K562 (cell line): ENCODE results near the gene ZNF689.

Experiments used
- ERF ChIP-seq: fragments of 450-650 bp; formaldehyde crosslinking; IDR thresholded peaks from 2 replicates; pipeline ENCODE4 v1.4.0; 2020; ENCODE audit warnings: mild to moderate bottlenecking, mixed read lengths
- EZH2 ChIP-seq: IDR thresholded peaks from 2 replicates; pipeline ENCODE4 v1.6.1; 2012; ENCODE audit warnings: low read depth, mild to moderate bottlenecking, inconsistent platforms, low read length, borderline replicate concordance
- FOSL1 ChIP-seq: fragments of 200-800 bp; sonication (Bioruptor generic); conservative IDR thresholded peaks from 2 replicates; pipeline ENCODE4 v1.6.1; 2016; ENCODE audit warnings: missing genetic modification characterization, missing compliant biosample characterization
- ILF3 ChIP-seq: fragments of 450-650 bp; IDR thresholded peaks from 2 replicates; pipeline ENCODE4 v1.6.1; 2018; ENCODE audit warnings: antibody characterized with exemption, mild to moderate bottlenecking, moderate library complexity, borderline replicate concordance
- PML ChIP-seq: IDR thresholded peaks from 2 replicates; pipeline ENCODE4 v1.6.1; 2012; ENCODE audit warnings: low read length, inconsistent platforms
- POLR2A ChIP-seq: fragments of 450-650 bp; conservative IDR thresholded peaks from 2 replicates; pipeline ENCODE4 v1.6.1; 2016
- POLR2G ChIP-seq: fragments of 200-400 bp; formaldehyde crosslinking; IDR thresholded peaks from 2 replicates; pipeline ENCODE4 v1.6.1; 2017; ENCODE audit warnings: low read depth, mild to moderate bottlenecking, antibody characterized with exemption, low read length, moderate library complexity
- YBX1 ChIP-seq: fragments of 450-650 bp; IDR thresholded peaks from 2 replicates; pipeline ENCODE4 v1.7.1; 2016; ENCODE audit warnings: mild to moderate bottlenecking
- ZKSCAN1 ChIP-seq: fragments of 150-350 bp; IDR thresholded peaks from 2 replicates; pipeline ENCODE4 v1.6.1; 2016; ENCODE audit warnings: low read depth, low read length
- ZKSCAN3 ChIP-seq: fragments of 250-450 bp; sonication (Bioruptor Pico); IDR thresholded peaks from 2 replicates; pipeline ENCODE4 v1.4.0; 2020
- ZKSCAN8 ChIP-seq: fragments of 200-800 bp; sonication (Bioruptor generic); IDR thresholded peaks from 2 replicates; pipeline ENCODE4 v1.6.1; 2016; ENCODE audit warnings: missing genetic modification characterization, missing compliant biosample characterization
- ZNF134 ChIP-seq: fragments of 250-450 bp; sonication (Bioruptor Pico); conservative IDR thresholded peaks from 2 replicates; pipeline ENCODE4 v1.4.0; 2020
- TF ChIP-seq, protein P1 (sequence below), 3 experiments: IDR thresholded peaks in 2 of 3; conservative IDR thresholded peaks in 1 of 3; 2 replicates each; pipeline ENCODE4 v1.5.1; 2011 to 2012; ENCODE audit warnings: low read length in 3 of 3, mild to moderate bottlenecking in 3 of 3, control low read depth in 2 of 3, improper control_type of control experiment in 1 of 3, inconsistent platforms in 1 of 3, low read depth in 1 of 3, mixed read lengths in 1 of 3, moderate library complexity in 1 of 3; ENCODE audit not compliant: insufficient read depth in 2 of 3
- TF ChIP-seq, protein P2 (sequence below), 2 experiments: fragments of 450-650 bp in 1 of 2; sonication (generic) in 1 of 2; formaldehyde crosslinking; conservative IDR thresholded peaks; 2 replicates each; pipeline versions ENCODE4 v1.4.0 to v1.8.1; 2020 to 2022; ENCODE audit warnings: mild to moderate bottlenecking in 1 of 2, missing genetic modification reagents in 1 of 2

- TF ChIP-seq ERF (no peak), PML (no peak), ZNF134 (CRISPR knock-in tag) (no peak), ILF3 (no peak), FOSL1 (no peak), ZKSCAN8 (CRISPR knock-in tag) (no peak), EZH2 (no peak), POLR2G (no peak), ZKSCAN1 (no peak), ZKSCAN3 (no peak), POLR2A (no peak), YBX1 (no peak)
- TF ChIP-seq, protein P1, sequence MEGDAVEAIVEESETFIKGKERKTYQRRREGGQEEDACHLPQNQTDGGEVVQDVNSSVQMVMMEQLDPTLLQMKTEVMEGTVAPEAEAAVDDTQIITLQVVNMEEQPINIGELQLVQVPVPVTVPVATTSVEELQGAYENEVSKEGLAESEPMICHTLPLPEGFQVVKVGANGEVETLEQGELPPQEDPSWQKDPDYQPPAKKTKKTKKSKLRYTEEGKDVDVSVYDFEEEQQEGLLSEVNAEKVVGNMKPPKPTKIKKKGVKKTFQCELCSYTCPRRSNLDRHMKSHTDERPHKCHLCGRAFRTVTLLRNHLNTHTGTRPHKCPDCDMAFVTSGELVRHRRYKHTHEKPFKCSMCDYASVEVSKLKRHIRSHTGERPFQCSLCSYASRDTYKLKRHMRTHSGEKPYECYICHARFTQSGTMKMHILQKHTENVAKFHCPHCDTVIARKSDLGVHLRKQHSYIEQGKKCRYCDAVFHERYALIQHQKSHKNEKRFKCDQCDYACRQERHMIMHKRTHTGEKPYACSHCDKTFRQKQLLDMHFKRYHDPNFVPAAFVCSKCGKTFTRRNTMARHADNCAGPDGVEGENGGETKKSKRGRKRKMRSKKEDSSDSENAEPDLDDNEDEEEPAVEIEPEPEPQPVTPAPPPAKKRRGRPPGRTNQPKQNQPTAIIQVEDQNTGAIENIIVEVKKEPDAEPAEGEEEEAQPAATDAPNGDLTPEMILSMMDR (IDR thresholded peaks at IDR 0.05 in 2 of 3, conservative IDR thresholded peaks at IDR 0.05 in 1 of 3; ENCODE audit: insufficient read depth in 2 of 3, low read depth in 1 of 3, low read length in 3 of 3), result no peak
- TF ChIP-seq, protein P2, sequence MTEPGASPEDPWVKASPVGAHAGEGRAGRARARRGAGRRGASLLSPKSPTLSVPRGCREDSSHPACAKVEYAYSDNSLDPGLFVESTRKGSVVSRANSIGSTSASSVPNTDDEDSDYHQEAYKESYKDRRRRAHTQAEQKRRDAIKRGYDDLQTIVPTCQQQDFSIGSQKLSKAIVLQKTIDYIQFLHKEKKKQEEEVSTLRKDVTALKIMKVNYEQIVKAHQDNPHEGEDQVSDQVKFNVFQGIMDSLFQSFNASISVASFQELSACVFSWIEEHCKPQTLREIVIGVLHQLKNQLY (CRISPR knock-in tag; conservative IDR thresholded peaks at IDR 0.05), result no peak
Observed at GRCh38 chr16:30592871-30593270, 17.3 kb downstream of the ZNF689 start.
